ENCODE data around the gene FOXN1. TPM values are rescaled to one million over a fixed set of nuclear protein-coding genes. Genes with fewer than 3 reads are reported as not detected.

The FOXN1 gene
- total RNA-seq, 2 donors from 2014 or later: 0.52 TPM; not detected in 1

GRCh38 chr17:28482551-28483199 is 23.5 kb upstream of the FOXN1 start:
- Histone ChIP-seq H3K4me3 (no peak overlapping the region), H3K27ac (no peak overlapping the region), H3K27me3 (no peaks in the 10 kb centered on the region), H3K36me3 (replicated peaks in 1 of 2; ENCODE audit: insufficient read depth in 1 of 2, low read depth in 2 of 2) (no peaks in the 10 kb centered on the region), H3K4me1 (peaks cover 7% of the 10 kb centered on the region), H3K9me3 (no peaks in the 10 kb centered on the region)
- 64 to 70% methylated on average over 10 of the region's 10 CpGs for WGBS, 2 donors
- ATAC-seq (no peak), DNase-seq (no peak)
- intact Hi-C loops (cut with DNase I): no loop called here
- TF ChIP-seq CTCF (IDR thresholded peaks at IDR 0.05) (no peak), POLR2A (IDR thresholded peaks at IDR 0.05) (no peak)

- no peak for TF ChIP-seq POLR2A (IDR thresholded peaks at IDR 0.05)
- no peak for TF ChIP-seq CTCF (IDR thresholded peaks at IDR 0.05)
- intact Hi-C loops (cut with DNase I): no loop called here
- Histone ChIP-seq H3K27ac (no peak overlapping the region), H3K4me3 (no peak overlapping the region), H3K9me3 (no peaks in the 10 kb centered on the region), H3K4me1 (peaks cover 22% of the 10 kb centered on the region), H3K27me3 (no peaks in the 10 kb centered on the region), H3K36me3 (replicated peaks in 1 of 2; ENCODE audit: insufficient read depth in 1 of 2, low read depth in 2 of 2) (no peaks in the 10 kb centered on the region)
- no peak for ATAC-seq
- 32 to 41% methylated on average over 2 of the region's 2 CpGs for WGBS, 2 donors
- DNase-seq: no peak
These were observed 21.9 kb upstream of the FOXN1 start for GRCh38 chr17:28484296-28484695.

- ATAC-seq: no peak
- Histone ChIP-seq H3K9me3 (no peaks in the 10 kb centered on the region), H3K36me3 (replicated peaks in 1 of 2; ENCODE audit: insufficient read depth in 1 of 2, low read depth in 2 of 2) (no peaks in the 10 kb centered on the region), H3K27me3 (no peaks in the 10 kb centered on the region), H3K4me3 (no peak overlapping the region), H3K4me1 (peaks cover 22% of the 10 kb centered on the region), H3K27ac (no peak overlapping the region)
- TF ChIP-seq POLR2A (IDR thresholded peaks at IDR 0.05): no peak
- TF ChIP-seq CTCF (IDR thresholded peaks at IDR 0.05): no peak
- DNase-seq: no peak
- intact Hi-C loops (cut with DNase I): no loop called here
- 73 to 89% methylated on average over 3 of the region's 3 CpGs for WGBS, 2 donors
These were observed 21.1 kb upstream of the FOXN1 start for GRCh38 chr17:28485049-28485448.

- peaks cover 15% of the 10 kb centered on the region for H3K4me1 ChIP-seq
- no peaks in the 10 kb centered on the region for H3K9me3 ChIP-seq
- no peak for DNase-seq
- H3K27ac ChIP-seq: no peak overlapping the region
- 59 to 68% methylated on average over 3 to 5 of the region's 5 CpGs for WGBS, 2 donors
- H3K4me3 ChIP-seq: no peak overlapping the region
- no peaks in the 10 kb centered on the region for H3K27me3 ChIP-seq
- no peak for TF ChIP-seq CTCF (IDR thresholded peaks at IDR 0.05)
- TF ChIP-seq POLR2A (IDR thresholded peaks at IDR 0.05): no peak
- no peak for ATAC-seq
- no peaks in the 10 kb centered on the region for H3K36me3 ChIP-seq (replicated peaks in 1 of 2; ENCODE audit: insufficient read depth in 1 of 2, low read depth in 2 of 2)
- intact Hi-C loops (cut with DNase I): no loop called here
These were observed 18.1 kb upstream of the FOXN1 start for GRCh38 chr17:28487881-28488532.

Measured in body of pancreas (tissue), 4 donors.